GM21619 (cell line): ENCODE measurements around the gene UQCR11.

ENCODE experiments used
- ATAC-seq: cut with Tn5 transposase; IDR thresholded peaks from one replicate; pipeline ENCODE4 v1.9.1; 2021; ENCODE audit not compliant: unreplicated experiment

UQCR11 gene

GRCh38 chr19:1572795-1573194 lies 32.5 kb downstream of the UQCR11 start:
- no peak for ATAC-seq

- no peak for ATAC-seq
These were observed 33.9 kb downstream of the UQCR11 start for GRCh38 chr19:1571358-1571757.

DNA sequence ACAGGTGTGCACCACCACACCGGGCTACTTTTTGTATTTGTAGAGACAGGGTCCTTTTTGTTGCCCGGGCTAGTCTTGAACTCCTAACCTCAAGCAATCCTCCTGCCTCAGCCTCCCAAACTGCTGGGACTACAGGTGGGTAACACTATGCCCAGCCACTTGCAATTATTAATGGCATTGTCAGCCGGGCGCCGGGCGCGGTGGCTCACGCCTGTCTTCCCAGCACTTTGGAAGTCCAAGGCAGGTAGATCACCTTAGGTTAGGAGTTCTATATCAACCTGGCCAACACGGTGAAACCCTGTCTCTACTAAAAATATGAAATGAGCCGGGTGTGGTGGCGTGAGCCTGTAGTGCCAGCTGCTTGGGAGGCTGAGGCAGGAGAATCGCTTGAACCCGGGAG lies 34.4 kb downstream of the UQCR11 start:
- ATAC-seq: no peak

DNA sequence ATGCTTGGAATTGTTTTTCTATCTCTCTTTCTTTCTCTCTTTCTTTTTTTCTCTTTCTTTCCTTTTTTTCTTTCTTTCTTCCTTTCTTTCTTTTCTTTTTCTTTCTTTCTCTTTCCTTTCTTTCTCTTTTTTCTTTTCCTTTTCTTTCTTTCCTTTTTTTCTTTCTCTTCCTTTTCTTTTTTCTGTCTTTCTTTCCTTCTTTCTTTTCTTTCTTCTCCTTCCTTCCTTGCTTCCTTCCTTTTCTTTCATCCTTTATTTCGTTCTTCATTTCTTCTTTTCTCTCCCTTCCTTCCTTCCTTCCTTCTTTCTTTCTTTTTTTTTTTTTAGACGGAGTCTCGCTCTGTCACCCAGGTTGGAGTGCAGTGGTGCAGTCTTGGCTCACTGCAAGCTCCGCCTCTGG lies 35.3 kb downstream of the UQCR11 start:
- ATAC-seq: no peak

GRCh38 chr19:1568320-1569019 lies 36.8 kb downstream of the UQCR11 start, which contains the start of gene MEX3D:
TSS of gene MEX3D (minus strand) at chr19:1568325. CDS start at chr19:1568058, 267 bp downstream.
- no peak for ATAC-seq

DNA sequence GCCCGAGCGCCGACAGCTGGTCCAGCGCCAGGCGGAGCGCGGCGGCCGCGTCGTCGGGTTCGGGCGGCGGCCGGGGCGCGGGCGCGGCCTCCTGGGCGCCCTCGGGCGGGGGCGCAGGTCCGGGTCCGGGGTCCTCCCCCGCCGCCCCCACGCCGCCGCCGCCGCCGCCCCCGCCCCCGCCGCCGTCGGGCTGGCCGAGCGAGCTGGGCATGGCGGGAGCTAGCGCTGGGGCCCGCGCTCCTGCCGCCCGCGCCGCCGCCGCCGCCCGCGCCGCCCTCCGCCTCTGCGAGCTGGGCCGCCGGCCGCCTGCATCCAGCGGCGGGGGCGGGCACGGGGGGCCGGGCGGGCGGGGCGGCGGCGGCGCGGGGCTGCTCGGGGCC lies 37.4 kb downstream of the UQCR11 start:
- no peak for ATAC-seq

GRCh38 chr19:1567116-1567847 lies 38.0 kb downstream of the UQCR11 start:
- ATAC-seq: no peak

GRCh38 chr19:1566392-1567115 lies 38.7 kb downstream of the UQCR11 start:
- ATAC-seq: no peak

- no peak for ATAC-seq
These were observed 42.0 kb downstream of the UQCR11 start for GRCh38 chr19:1563251-1563650.

DNA sequence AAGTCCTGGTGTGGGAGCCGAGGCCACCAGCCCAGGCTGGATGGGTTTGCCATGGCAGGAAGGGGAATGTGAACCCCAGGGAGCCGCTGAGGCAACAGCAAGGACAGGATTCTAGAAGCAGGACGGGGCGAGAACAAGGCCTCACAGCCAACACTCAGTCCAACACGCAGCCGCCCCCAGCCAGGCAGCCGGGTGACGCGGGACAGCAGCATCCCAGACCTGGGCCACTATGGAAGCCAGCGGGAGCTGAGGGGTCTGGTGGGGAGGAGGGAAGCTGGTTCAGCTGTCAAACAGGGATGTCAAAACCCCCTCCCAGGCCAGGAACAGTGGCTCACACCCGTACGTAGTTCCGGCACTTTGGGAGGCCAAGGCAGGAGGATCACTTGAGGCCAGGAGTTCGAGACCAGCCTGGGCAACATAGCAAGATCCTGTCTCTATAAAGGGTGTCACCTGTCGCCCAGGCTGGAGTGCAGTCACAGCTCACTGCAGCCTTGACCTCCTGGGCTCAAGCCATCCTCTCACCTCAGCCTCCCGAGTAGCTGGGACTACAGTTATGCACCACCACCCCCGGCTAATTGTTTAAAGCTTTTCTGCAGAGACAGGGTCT lies 43.9 kb downstream of the UQCR11 start:
- ATAC-seq: no peak

- ATAC-seq: no peak
These were observed 44.9 kb downstream of the UQCR11 start for GRCh38 chr19:1560286-1560882.

GRCh38 chr19:1558552-1558951 lies 46.7 kb downstream of the UQCR11 start:
- no peak for ATAC-seq

GRCh38 chr19:1556390-1557070 lies 48.7 kb downstream of the UQCR11 start:
- no peak for ATAC-seq

DNA sequence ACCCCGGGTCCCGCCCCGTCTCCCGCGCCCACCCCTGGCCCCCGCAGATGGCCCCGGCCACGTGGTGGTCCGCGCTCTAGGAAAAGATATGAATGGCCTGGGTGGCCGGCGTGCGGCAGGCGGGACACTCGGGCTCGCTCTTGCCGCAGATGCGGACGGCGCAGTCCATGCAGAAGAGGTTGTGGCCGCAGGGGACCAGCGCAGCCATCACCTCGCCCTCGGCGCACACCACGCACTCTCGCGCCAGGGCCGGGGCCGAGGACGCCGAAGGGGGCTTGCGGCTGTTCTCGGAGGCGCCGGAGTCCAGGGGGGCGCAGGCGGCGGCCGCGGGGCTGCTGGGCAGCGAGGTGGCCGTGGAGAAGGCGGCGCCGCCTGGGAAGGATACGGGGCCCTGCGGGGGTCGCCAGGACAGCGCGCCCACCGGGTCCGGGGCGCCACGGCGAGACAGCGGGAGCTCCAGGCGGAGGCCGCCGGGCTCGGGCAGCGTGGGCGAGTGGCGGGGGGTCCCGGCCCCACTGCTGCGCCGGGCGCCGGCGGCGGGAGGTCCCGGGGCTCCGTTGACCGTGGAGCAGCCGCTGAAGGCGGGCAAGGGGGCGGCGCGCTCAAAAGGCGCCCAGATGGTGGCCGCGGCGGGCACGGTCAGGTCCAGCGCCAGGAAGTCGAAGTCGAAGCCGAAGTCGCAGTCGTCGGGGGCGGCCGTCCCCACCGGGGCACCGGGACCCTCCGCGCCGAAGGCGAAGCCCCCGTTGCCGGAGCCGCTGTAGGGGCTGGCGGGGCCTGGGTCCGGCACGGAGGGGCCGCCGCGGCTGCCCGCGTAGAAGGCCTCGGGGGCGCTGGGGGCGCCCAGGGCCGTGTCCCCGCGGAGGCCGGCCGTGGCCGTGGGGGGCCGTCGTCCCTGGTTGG lies 49.5 kb downstream of the UQCR11 start:
- ATAC-seq: no peak

- ATAC-seq: no peak
These were observed 50.3 kb downstream of the UQCR11 start for GRCh38 chr19:1554968-1555367.

- no peak for ATAC-seq
These were observed 51.8 kb downstream of the UQCR11 start for GRCh38 chr19:1553415-1553814.

- ATAC-seq: no peak
These were observed 53.9 kb downstream of the UQCR11 start for GRCh38 chr19:1551068-1552040.

GRCh38 chr19:1549332-1549945 lies 55.8 kb downstream of the UQCR11 start:
- ATAC-seq: no peak
